ENCODE data around the gene NALCN. TPM values are rescaled to one million over a fixed set of nuclear protein-coding genes. Genes with fewer than 3 reads are reported as not detected.

The NALCN gene
- total and polyA plus RNA-seq, 2 experiments from 2014 or later = 0.33 to 0.57 TPM

GRCh38 chr13:101085551-101085950 lies 330.8 kb downstream of the NALCN start:
- no peak overlapping the region for H3K27ac ChIP-seq
- no peaks in the 10 kb centered on the region for H3K79me2 ChIP-seq
- no peak overlapping the region for H3K4me3 ChIP-seq
- WGBS (ENCODE audit: low lambda C conversion rate, missing lambda C conversion rate) = 24% methylated on average over 2 of the region's 2 CpGs
- TF ChIP-seq, protein P1, sequence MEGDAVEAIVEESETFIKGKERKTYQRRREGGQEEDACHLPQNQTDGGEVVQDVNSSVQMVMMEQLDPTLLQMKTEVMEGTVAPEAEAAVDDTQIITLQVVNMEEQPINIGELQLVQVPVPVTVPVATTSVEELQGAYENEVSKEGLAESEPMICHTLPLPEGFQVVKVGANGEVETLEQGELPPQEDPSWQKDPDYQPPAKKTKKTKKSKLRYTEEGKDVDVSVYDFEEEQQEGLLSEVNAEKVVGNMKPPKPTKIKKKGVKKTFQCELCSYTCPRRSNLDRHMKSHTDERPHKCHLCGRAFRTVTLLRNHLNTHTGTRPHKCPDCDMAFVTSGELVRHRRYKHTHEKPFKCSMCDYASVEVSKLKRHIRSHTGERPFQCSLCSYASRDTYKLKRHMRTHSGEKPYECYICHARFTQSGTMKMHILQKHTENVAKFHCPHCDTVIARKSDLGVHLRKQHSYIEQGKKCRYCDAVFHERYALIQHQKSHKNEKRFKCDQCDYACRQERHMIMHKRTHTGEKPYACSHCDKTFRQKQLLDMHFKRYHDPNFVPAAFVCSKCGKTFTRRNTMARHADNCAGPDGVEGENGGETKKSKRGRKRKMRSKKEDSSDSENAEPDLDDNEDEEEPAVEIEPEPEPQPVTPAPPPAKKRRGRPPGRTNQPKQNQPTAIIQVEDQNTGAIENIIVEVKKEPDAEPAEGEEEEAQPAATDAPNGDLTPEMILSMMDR (IDR thresholded peaks at IDR 0.05; ENCODE audit: poor library complexity) = no peak
- TF ChIP-seq EZH2phosphoT487 (IDR thresholded peaks at IDR 0.05; ENCODE audit: low read depth, severe bottlenecking, unreplicated experiment) (no peak), EZH2 (IDR thresholded peaks at IDR 0.05; ENCODE audit: borderline replicate concordance) (no peak)
- H3K4me2 ChIP-seq = no peak overlapping the region
- H3K9me3 ChIP-seq (ENCODE audit: low read depth) = no peaks in the 10 kb centered on the region
- no peaks in the 10 kb centered on the region for H3K27me3 ChIP-seq
- no peak for DNase-seq (ENCODE audit: low spot score)
- H2AFZ ChIP-seq = no peak overlapping the region
- H4K20me1 ChIP-seq (ENCODE audit: insufficient read depth, poor library complexity, severe bottlenecking) = no peaks in the 10 kb centered on the region
- H3K36me3 ChIP-seq (replicated peaks; ENCODE audit: insufficient read depth, low read depth) = no peaks in the 10 kb centered on the region
- H3K4me1 ChIP-seq (ENCODE audit: insufficient read depth) = no peaks in the 10 kb centered on the region
- no peaks in the 10 kb centered on the region for H3K9me2 ChIP-seq (replicated peaks; ENCODE audit: insufficient read depth)

DNA sequence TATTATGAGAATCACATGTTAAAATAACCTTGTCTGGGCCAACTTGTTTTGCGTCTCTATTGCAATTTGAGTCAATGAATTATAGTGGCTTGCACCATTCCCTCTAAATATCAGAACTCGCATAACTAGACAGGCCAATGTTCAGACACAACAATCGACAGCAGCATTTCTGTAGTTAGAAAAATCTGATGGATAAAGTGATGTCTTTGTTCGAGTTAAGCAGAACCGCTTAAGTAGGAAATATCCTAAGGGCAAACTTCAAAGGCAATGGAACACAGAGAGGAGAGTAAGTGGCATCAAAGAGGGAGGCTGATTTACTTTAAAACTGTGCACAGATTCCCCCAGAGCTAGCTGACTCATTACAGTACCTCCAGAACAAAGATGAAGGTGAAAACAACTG lies 333.9 kb downstream of the NALCN start:
- Histone ChIP-seq H3K36me3 (replicated peaks; ENCODE audit: insufficient read depth, low read depth) (no peaks in the 10 kb centered on the region), H3K4me3 (no peak overlapping the region), H3K79me2 (no peaks in the 10 kb centered on the region), H3K9me3 (ENCODE audit: low read depth) (no peaks in the 10 kb centered on the region), H3K27me3 (no peaks in the 10 kb centered on the region), H3K4me1 (ENCODE audit: insufficient read depth) (no peaks in the 10 kb centered on the region), H3K9me2 (replicated peaks; ENCODE audit: insufficient read depth) (no peaks in the 10 kb centered on the region), H2AFZ (no peak overlapping the region), H3K27ac (no peak overlapping the region), H3K4me2 (no peak overlapping the region), H4K20me1 (ENCODE audit: insufficient read depth, poor library complexity, severe bottlenecking) (no peaks in the 10 kb centered on the region)
- TF ChIP-seq EZH2 (IDR thresholded peaks at IDR 0.05; ENCODE audit: borderline replicate concordance) = no peak
- TF ChIP-seq, protein P1 (IDR thresholded peaks at IDR 0.05; ENCODE audit: poor library complexity) = no peak
- no peak for TF ChIP-seq EZH2phosphoT487 (IDR thresholded peaks at IDR 0.05; ENCODE audit: low read depth, severe bottlenecking, unreplicated experiment)
- WGBS (ENCODE audit: low lambda C conversion rate, missing lambda C conversion rate) = 55% methylated on average over 5 of the region's 5 CpGs
- no peak for DNase-seq (ENCODE audit: low spot score)

GRCh38 chr13:101080616-101081015 lies 335.7 kb downstream of the NALCN start:
- Histone ChIP-seq H3K4me1 (ENCODE audit: insufficient read depth) (no peaks in the 10 kb centered on the region), H3K4me3 (no peak overlapping the region), H2AFZ (no peak overlapping the region), H3K9me2 (replicated peaks; ENCODE audit: insufficient read depth) (no peaks in the 10 kb centered on the region), H3K4me2 (no peak overlapping the region), H3K79me2 (no peaks in the 10 kb centered on the region), H4K20me1 (ENCODE audit: insufficient read depth, poor library complexity, severe bottlenecking) (no peaks in the 10 kb centered on the region), H3K27me3 (no peaks in the 10 kb centered on the region), H3K9me3 (ENCODE audit: low read depth) (no peaks in the 10 kb centered on the region), H3K27ac (no peak overlapping the region), H3K36me3 (replicated peaks; ENCODE audit: insufficient read depth, low read depth) (no peaks in the 10 kb centered on the region)
- no peak for TF ChIP-seq EZH2 (IDR thresholded peaks at IDR 0.05; ENCODE audit: borderline replicate concordance)
- TF ChIP-seq EZH2phosphoT487 (IDR thresholded peaks at IDR 0.05; ENCODE audit: low read depth, severe bottlenecking, unreplicated experiment) = no peak
- TF ChIP-seq, protein P1 (IDR thresholded peaks at IDR 0.05; ENCODE audit: poor library complexity) = no peak
- DNase-seq (ENCODE audit: low spot score) = no peak

DNA sequence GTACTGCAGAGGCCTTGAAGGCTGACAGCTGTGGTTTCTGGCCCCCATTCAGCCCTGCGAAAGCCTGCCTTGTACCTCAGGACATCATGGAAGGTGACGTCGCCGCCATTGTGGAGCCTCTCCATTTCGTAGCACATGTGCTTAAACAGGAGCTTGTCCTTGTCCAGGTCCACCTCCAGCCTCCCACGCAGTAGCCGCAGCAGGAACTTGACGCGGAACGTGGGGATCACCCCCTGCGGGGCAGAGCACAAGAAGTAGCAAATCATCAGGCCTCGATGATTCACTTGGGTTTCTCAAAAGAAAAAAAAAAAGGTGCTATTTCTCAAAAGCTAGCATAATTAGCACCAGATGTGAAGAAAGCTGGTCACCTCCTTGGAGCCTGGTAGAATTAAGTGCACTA lies 351.0 kb downstream of the NALCN start:
- Histone ChIP-seq H3K4me1 (ENCODE audit: insufficient read depth) (no peaks in the 10 kb centered on the region), H3K4me2 (no peak overlapping the region), H3K79me2 (no peaks in the 10 kb centered on the region), H3K27ac (no peak overlapping the region), H3K27me3 (no peaks in the 10 kb centered on the region), H3K4me3 (no peak overlapping the region), H4K20me1 (ENCODE audit: insufficient read depth, poor library complexity, severe bottlenecking) (no peaks in the 10 kb centered on the region), H3K36me3 (replicated peaks; ENCODE audit: insufficient read depth, low read depth) (no peaks in the 10 kb centered on the region), H2AFZ (no peak overlapping the region), H3K9me2 (replicated peaks; ENCODE audit: insufficient read depth) (no peaks in the 10 kb centered on the region), H3K9me3 (ENCODE audit: low read depth) (no peaks in the 10 kb centered on the region)
- no peak for DNase-seq (ENCODE audit: low spot score)
- WGBS (ENCODE audit: low lambda C conversion rate, missing lambda C conversion rate) = 86% methylated on average over 12 of the region's 12 CpGs
- TF ChIP-seq, protein P1 (IDR thresholded peaks at IDR 0.05; ENCODE audit: poor library complexity) = no peak
- no peak for TF ChIP-seq EZH2phosphoT487 (IDR thresholded peaks at IDR 0.05; ENCODE audit: low read depth, severe bottlenecking, unreplicated experiment)
- no peak for TF ChIP-seq EZH2 (IDR thresholded peaks at IDR 0.05; ENCODE audit: borderline replicate concordance)

Data from hepatocyte (in vitro differentiated cells).